Measurements from ENCODE around the gene ABHD8. TPM values are rescaled to one million over a fixed set of nuclear protein-coding genes. Genes with fewer than 3 reads are reported as not detected.
A peak's percentile ranks its signal among the peaks of the same experiment; 100 is the strongest.

Gene ABHD8
- total RNA-seq, 1 donor from 2014 or later = 8.5 TPM

- DNase-seq (ENCODE audit: low read depth) = no peak
- H3K4me3 Mint-ChIP-seq (ENCODE audit: unreplicated experiment) = peak within 1 kb of the TSS; percentile 64
- H3K4me2 ChIP-seq (ENCODE audit: low read length) = peak within 1 kb of the TSS; percentile 82
Measured at GRCh38 chr19:17281391-17282304, 21.6 kb downstream of the ABHD8 start, which contains the start of gene ANKLE1. Gene ANKLE1 (plus strand): TSS chr19:17281901. CDS start chr19:17281921, 20 bp downstream.

GRCh38 chr19:17279436-17279835 is 23.8 kb downstream of the ABHD8 start:
- no peaks in the 10 kb centered on the region for H3K9me3 Mint-ChIP-seq (ENCODE audit: unreplicated experiment)
- H3K9ac ChIP-seq (ENCODE audit: low read length) = no peak overlapping the region
- no peak overlapping the region for H3K4me3 Mint-ChIP-seq (ENCODE audit: unreplicated experiment)
- H3K36me3 ChIP-seq (ENCODE audit: insufficient read depth, low read length) = peaks cover 8% of the 10 kb centered on the region
- H3K27ac ChIP-seq (ENCODE audit: low read depth, low read length) = no peak overlapping the region
- H3K27ac Mint-ChIP-seq (ENCODE audit: unreplicated experiment) = no peak overlapping the region
- no peak for DNase-seq (ENCODE audit: low read depth)
- no peaks in the 10 kb centered on the region for H3K4me1 ChIP-seq (ENCODE audit: insufficient read depth, low read length)
- H3K9me3 ChIP-seq (ENCODE audit: insufficient read depth, low read depth, low read length) = no peaks in the 10 kb centered on the region
- no peaks in the 10 kb centered on the region for H3K79me2 ChIP-seq (ENCODE audit: insufficient read depth, low read length)
- H3K27me3 Mint-ChIP-seq (ENCODE audit: low read depth, unreplicated experiment) = peaks cover 3% of the 10 kb centered on the region
- H3K4me2 ChIP-seq (ENCODE audit: low read length) = no peak overlapping the region
- no peak overlapping the region for H3K4me3 ChIP-seq (ENCODE audit: insufficient read depth, low read depth, low read length)
- peaks cover 17% of the 10 kb centered on the region for H3K36me3 Mint-ChIP-seq (ENCODE audit: low read depth, unreplicated experiment)
- H3K27me3 ChIP-seq (ENCODE audit: insufficient read depth, low read length) = no peaks in the 10 kb centered on the region
- no peaks in the 10 kb centered on the region for H4K20me1 ChIP-seq (ENCODE audit: insufficient read depth, low read length)
- H2AFZ ChIP-seq (ENCODE audit: low read depth, low read length) = no peak overlapping the region
- TF ChIP-seq CTCF (IDR thresholded peaks at IDR 0.05; ENCODE audit: insufficient read depth, low read depth, low read length) = no peak
- TF ChIP-seq EZH2 (IDR thresholded peaks at IDR 0.05; ENCODE audit: insufficient read depth, low read length) = no peak
- FAIRE-seq = no peak
- no peaks in the 10 kb centered on the region for H3K4me1 Mint-ChIP-seq (ENCODE audit: low read depth, unreplicated experiment)

More at GRCh38 chr19:17281391-17282304, 21.6 kb downstream of the ABHD8 start, which contains the start of gene ANKLE1:
- no peaks in the 10 kb centered on the region for H3K9me3 Mint-ChIP-seq (ENCODE audit: unreplicated experiment)
- Histone ChIP-seq H3K4me1 (ENCODE audit: insufficient read depth, low read length) (no peaks in the 10 kb centered on the region), H3K9me3 (ENCODE audit: insufficient read depth, low read depth, low read length) (no peaks in the 10 kb centered on the region), H3K36me3 (ENCODE audit: insufficient read depth, low read length) (peaks cover 2% of the 10 kb centered on the region), H3K4me3 (ENCODE audit: insufficient read depth, low read depth, low read length) (peak within 1 kb of the TSS; percentile 14), H4K20me1 (ENCODE audit: insufficient read depth, low read length) (no peaks in the 10 kb centered on the region), H3K27me3 (ENCODE audit: insufficient read depth, low read length) (no peaks in the 10 kb centered on the region), H2AFZ (ENCODE audit: low read depth, low read length) (peak within 1 kb of the TSS; percentile 74), H3K79me2 (ENCODE audit: insufficient read depth, low read length) (no peaks in the 10 kb centered on the region), H3K9ac (ENCODE audit: low read length) (peak within 1 kb of the TSS; percentile 23), H3K27ac (ENCODE audit: low read depth, low read length) (no peak within 1 kb of the TSS)
- H3K27ac Mint-ChIP-seq (ENCODE audit: unreplicated experiment) = no peak within 1 kb of the TSS
- FAIRE-seq = no peak
- peaks cover 3% of the 10 kb centered on the region for H3K27me3 Mint-ChIP-seq (ENCODE audit: low read depth, unreplicated experiment)
- H3K4me1 Mint-ChIP-seq (ENCODE audit: low read depth, unreplicated experiment) = no peaks in the 10 kb centered on the region
- TF ChIP-seq EZH2 (IDR thresholded peaks at IDR 0.05; ENCODE audit: insufficient read depth, low read length) (peak; percentile 66), CTCF (IDR thresholded peaks at IDR 0.05; ENCODE audit: insufficient read depth, low read depth, low read length) (no peak)
- peaks cover 8% of the 10 kb centered on the region for H3K36me3 Mint-ChIP-seq (ENCODE audit: low read depth, unreplicated experiment)

All from astrocyte (in vitro differentiated cells and primary cell).